Lower leg skin (tissue), 3 donors: Measurements from ENCODE around the gene SSH2.

ENCODE experiments used
- POLR2A ChIP-seq, 2 donors: fragments of 450-650 bp; IDR thresholded peaks; one replicate each; pipeline ENCODE4 v1.6.1; 2016 to 2017; ENCODE audit warnings: antibody characterized with exemption in 2 of 2, mild to moderate bottlenecking in 1 of 2, moderate library complexity in 1 of 2
- TF ChIP-seq, protein P1 (sequence below), 3 donors: fragments of 450-650 bp; IDR thresholded peaks; one replicate each; pipeline ENCODE4 v1.5.1; 2016; ENCODE audit warnings: antibody characterized with exemption in 3 of 3, mild to moderate bottlenecking in 3 of 3, moderate library complexity in 2 of 3

DNA sequence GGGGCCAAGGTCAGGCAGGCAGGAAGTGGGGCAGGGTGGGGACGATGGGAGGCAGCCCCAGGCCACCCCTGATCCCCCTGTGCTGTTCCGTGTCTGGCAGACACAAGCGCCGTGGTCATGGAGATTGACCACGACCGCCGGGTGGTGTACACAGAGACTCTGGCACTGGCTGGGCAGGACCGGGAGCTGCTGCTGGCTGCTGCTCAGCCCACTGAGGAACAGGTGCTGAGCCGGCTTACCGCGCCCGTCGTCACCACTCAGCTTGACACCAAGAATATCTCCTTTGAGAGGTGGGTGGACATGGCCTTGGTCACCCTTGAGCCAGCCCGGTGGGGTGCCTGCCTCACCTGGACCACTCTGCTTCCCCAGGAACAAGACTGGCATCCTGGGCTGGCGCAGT, 321.0 kb downstream of the SSH2 start:
- TF ChIP-seq, protein P1, sequence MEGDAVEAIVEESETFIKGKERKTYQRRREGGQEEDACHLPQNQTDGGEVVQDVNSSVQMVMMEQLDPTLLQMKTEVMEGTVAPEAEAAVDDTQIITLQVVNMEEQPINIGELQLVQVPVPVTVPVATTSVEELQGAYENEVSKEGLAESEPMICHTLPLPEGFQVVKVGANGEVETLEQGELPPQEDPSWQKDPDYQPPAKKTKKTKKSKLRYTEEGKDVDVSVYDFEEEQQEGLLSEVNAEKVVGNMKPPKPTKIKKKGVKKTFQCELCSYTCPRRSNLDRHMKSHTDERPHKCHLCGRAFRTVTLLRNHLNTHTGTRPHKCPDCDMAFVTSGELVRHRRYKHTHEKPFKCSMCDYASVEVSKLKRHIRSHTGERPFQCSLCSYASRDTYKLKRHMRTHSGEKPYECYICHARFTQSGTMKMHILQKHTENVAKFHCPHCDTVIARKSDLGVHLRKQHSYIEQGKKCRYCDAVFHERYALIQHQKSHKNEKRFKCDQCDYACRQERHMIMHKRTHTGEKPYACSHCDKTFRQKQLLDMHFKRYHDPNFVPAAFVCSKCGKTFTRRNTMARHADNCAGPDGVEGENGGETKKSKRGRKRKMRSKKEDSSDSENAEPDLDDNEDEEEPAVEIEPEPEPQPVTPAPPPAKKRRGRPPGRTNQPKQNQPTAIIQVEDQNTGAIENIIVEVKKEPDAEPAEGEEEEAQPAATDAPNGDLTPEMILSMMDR (IDR thresholded peaks at IDR 0.05) = no peak
- TF ChIP-seq POLR2A (IDR thresholded peaks at IDR 0.05) = no peak
